GM12892 (cell line): Measurements from ENCODE around the gene SNAPC3.

ENCODE experiments used
- DNase-seq: peaks from one replicate; pipeline ENCODE4 v3.0.0; 2011; ENCODE audit not compliant: insufficient read length
- FAIRE-seq: peaks from 2 replicates; lab custom pipeline; 2011; peaks lifted over from hg19 to GRCh38; lab: Jason Lieb, UNC
- POLR2A ChIP-seq: IDR thresholded peaks from 2 replicates; pipeline ENCODE4 v1.6.1; 2011; ENCODE audit warnings: low read depth, low read length, control low read depth
- POLR2AphosphoS5 ChIP-seq: IDR thresholded peaks from 2 replicates; pipeline ENCODE4 v1.6.1; 2011; ENCODE audit warnings: low read depth, low read length, control low read depth
- TAF1 ChIP-seq: IDR thresholded peaks from 2 replicates; pipeline ENCODE4 v1.6.1; 2011; ENCODE audit warnings: low read depth, mild to moderate bottlenecking, control low read depth, low read length, borderline replicate concordance

SNAPC3 gene

GRCh38 chr9:15505921-15506320, 83.2 kb downstream of the SNAPC3 start:
- FAIRE-seq (no peak), DNase-seq (no peak)
- no peak for TF ChIP-seq POLR2AphosphoS5
- no peak for TF ChIP-seq POLR2A
- TF ChIP-seq TAF1, result no peak

GRCh38 chr9:15509931-15510788, 87.5 kb downstream of the SNAPC3 start:
- peak; percentile 56 for DNase-seq
- TF ChIP-seq POLR2AphosphoS5 (0 out of 2 replicates have a peak, but pooled peaks have one; percentile 13), POLR2A (no peak), TAF1 (no peak)
- FAIRE-seq, result peak; percentile 88

- TF ChIP-seq POLR2AphosphoS5, result peak; percentile 91
- TF ChIP-seq POLR2A, result peak; percentile 94
- peak; percentile 88 for TF ChIP-seq TAF1
- DNase-seq, result peak; percentile 47
- FAIRE-seq, result peak; percentile 98
These were observed 88.3 kb downstream of the SNAPC3 start, which contains the start of gene PSIP1 for GRCh38 chr9:15510789-15511575. TSS of gene PSIP1 (minus strand) at chr9:15510970. CDS start at chr9:15510188, 782 bp downstream.
